ENCODE data around the gene NLRP13. TPM values are rescaled to one million over a fixed set of nuclear protein-coding genes. Genes with fewer than 3 reads are reported as not detected.

NLRP13 gene
- not detected in 5 replicates for total RNA-seq (2022; extraction: Qiagen RNA extraction; ENCODE audit: low read depth)

GRCh38 chr19:55931936-55932386 lies at the start of gene NLRP13:
Gene NLRP13 (minus strand): TSS chr19:55932336. CDS start chr19:55932311, 25 bp downstream.

GRCh38 chr19:55947532-55947931 lies 15.4 kb upstream of the NLRP13 start, which contains the start of gene NLRP8:
Gene NLRP8 (plus strand): TSS chr19:55947832.

Other genes starting within 250 kb of the NLRP13 start
- gene NLRP9, start 193.9 kb downstream of the NLRP13 start, total RNA-seq (2022; extraction: Qiagen RNA extraction; ENCODE audit: low read depth): not detected in 5 replicates
- gene RFPL4A, start 173.2 kb downstream of the NLRP13 start, total RNA-seq (2022; extraction: Qiagen RNA extraction; ENCODE audit: low read depth): 0.28 to 1.1 TPM (median 0.51 TPM) in 4 of 5 replicates, not detected in the other
- not detected in 5 replicates for gene RFPL4AL1, start 163.2 kb downstream of the NLRP13 start, total RNA-seq (2022; extraction: Qiagen RNA extraction; ENCODE audit: low read depth)
- 0.05 to 0.06 TPM in 2 of 5 replicates, not detected in the others for gene NLRP11, start 100.3 kb downstream of the NLRP13 start, total RNA-seq (2022; extraction: Qiagen RNA extraction; ENCODE audit: low read depth)
- gene NLRP4, start 95.8 kb downstream of the NLRP13 start, total RNA-seq (2022; extraction: Qiagen RNA extraction; ENCODE audit: low read depth): not detected in 5 replicates
- gene NLRP8, start 15.5 kb upstream of the NLRP13 start, total RNA-seq (2022; extraction: Qiagen RNA extraction; ENCODE audit: low read depth): not detected in 5 replicates
- not detected in 5 replicates for gene NLRP5, start 54.4 kb upstream of the NLRP13 start, total RNA-seq (2022; extraction: Qiagen RNA extraction; ENCODE audit: low read depth)
- gene ZNF787, start 189.0 kb upstream of the NLRP13 start, total RNA-seq (2022; extraction: Qiagen RNA extraction; ENCODE audit: low read depth): 20.0 to 54.2 TPM (median 51.6 TPM) in 5 replicates
- 13.3 to 33.0 TPM (median 30.9 TPM) in 5 replicates for gene ZNF444, start 209.0 kb upstream of the NLRP13 start, total RNA-seq (2022; extraction: Qiagen RNA extraction; ENCODE audit: low read depth)
- gene GALP, start 243.7 kb upstream of the NLRP13 start, total RNA-seq (2022; extraction: Qiagen RNA extraction; ENCODE audit: low read depth): not detected in 5 replicates